ENCODE data around the gene SLC29A3.

The SLC29A3 gene

GRCh38 chr10:71334221-71334791 lies 15.2 kb downstream of the SLC29A3 start:
- no peak for TF ChIP-seq FOXA1 (IDR thresholded peaks at IDR 0.05)
- TF ChIP-seq, protein P1, sequence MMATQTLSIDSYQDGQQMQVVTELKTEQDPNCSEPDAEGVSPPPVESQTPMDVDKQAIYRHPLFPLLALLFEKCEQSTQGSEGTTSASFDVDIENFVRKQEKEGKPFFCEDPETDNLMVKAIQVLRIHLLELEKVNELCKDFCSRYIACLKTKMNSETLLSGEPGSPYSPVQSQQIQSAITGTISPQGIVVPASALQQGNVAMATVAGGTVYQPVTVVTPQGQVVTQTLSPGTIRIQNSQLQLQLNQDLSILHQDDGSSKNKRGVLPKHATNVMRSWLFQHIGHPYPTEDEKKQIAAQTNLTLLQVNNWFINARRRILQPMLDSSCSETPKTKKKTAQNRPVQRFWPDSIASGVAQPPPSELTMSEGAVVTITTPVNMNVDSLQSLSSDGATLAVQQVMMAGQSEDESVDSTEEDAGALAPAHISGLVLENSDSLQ (IDR thresholded peaks at IDR 0.05): no peak
- POLR2A ChIA-PET: no interaction called here
- no peak for DNase-seq (ENCODE audit: extremely low spot score)

DNA sequence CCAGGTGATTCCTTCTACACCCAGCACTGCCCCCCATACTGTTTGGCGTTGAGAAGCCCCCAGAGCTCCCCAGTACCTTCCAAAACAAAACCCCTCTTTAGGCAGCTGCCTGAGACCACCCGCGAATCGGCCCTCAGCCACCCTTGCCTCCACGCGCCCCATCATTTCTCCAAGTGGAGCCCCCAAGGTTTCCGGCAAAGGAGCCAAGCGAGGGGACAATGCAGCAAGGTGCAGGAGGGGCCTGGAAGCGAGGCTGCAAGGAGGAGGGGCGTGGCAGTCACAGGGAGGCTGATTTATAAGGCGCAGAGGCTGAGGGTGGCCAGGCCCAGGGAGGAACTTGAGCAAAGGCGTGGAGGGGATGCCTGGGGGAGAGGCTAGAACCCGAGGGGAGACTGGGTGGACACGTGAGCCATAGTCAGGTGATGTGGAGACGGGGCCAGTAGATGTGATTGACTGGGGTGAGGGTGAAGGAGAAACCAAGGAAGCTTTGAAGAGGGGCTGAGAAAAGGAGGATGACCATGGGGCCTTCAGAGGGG lies 16.2 kb downstream of the SLC29A3 start:
- POLR2A ChIA-PET: no interaction called here
- CTCF ChIA-PET: no interaction called here
- no peak for TF ChIP-seq SP1 (IDR thresholded peaks at IDR 0.05)
- no peak for DNase-seq (ENCODE audit: extremely low spot score)

More at GRCh38 chr10:71334221-71334791, 15.2 kb downstream of the SLC29A3 start:
- CTCF ChIA-PET: no interaction called here

- CTCF ChIA-PET: interaction anchor here (0.6 kb wide), 1 partner anchor 27 kb away, joined by 3 read pairs; no protein-coding TSS in a partner anchor
Observed at GRCh38 chr10:71336632-71337031, 17.6 kb downstream of the SLC29A3 start.

DNA sequence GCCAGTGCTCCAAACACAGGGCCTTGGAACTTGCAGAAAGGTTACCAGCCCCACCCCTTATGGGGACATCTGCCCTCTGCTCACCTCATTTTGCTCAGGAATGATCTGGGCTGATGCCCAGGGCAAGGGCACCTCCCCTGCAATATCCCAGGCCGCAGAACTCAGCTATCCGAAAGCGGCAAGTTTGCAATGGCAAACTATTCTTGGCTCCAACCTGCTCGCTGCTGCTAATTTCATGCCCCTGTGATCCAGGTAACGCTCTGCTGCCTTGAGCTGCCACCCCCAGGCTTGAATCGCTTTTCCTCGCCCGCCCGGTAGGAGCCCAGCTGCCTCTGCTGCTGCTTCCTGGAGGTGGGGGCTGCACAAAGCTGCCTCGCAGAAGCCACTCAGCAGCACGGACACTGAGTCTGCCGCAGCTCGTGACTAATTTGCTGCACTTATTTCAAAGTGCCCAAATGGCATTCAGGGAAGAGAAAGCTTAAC lies 18.2 kb downstream of the SLC29A3 start:
- ChIA-PET POLR2A (no interaction called here), CTCF (interaction anchor here (0.6 kb wide), 1 partner anchor 27 kb away, joined by 3 read pairs; no protein-coding TSS in a partner anchor)
- DNase-seq (ENCODE audit: extremely low spot score): no peak
- TF ChIP-seq FOXA1 (IDR thresholded peaks at IDR 0.05): no peak
- no peak for TF ChIP-seq SUZ12 (IDR thresholded peaks at IDR 0.05)
- TF ChIP-seq FOXK2 (IDR thresholded peaks at IDR 0.05): no peak
- TF ChIP-seq, protein P1 (IDR thresholded peaks at IDR 0.05): no peak
- TF ChIP-seq TARDBP (IDR thresholded peaks at IDR 0.05): no peak

More at GRCh38 chr10:71336632-71337031, 17.6 kb downstream of the SLC29A3 start:
- POLR2A ChIA-PET: no interaction called here
- DNase-seq (ENCODE audit: extremely low spot score): no peak
- no peak for TF ChIP-seq CTBP1 (IDR thresholded peaks at IDR 0.05; ENCODE audit: borderline replicate concordance)
- no peak for TF ChIP-seq BHLHE40 (IDR thresholded peaks at IDR 0.05; ENCODE audit: borderline replicate concordance)
- TF ChIP-seq FOXM1 (IDR thresholded peaks at IDR 0.05; ENCODE audit: borderline replicate concordance): no peak
- TF ChIP-seq HDGF (IDR thresholded peaks at IDR 0.05; ENCODE audit: borderline replicate concordance): no peak
- TF ChIP-seq ARNT (IDR thresholded peaks at IDR 0.05): no peak
- no peak for TF ChIP-seq SP1 (IDR thresholded peaks at IDR 0.05)
- TF ChIP-seq SUZ12 (IDR thresholded peaks at IDR 0.05): no peak
- no peak for TF ChIP-seq L3MBTL2 (conservative IDR thresholded peaks at IDR 0.05)
- no peak for TF ChIP-seq FOXA1 (IDR thresholded peaks at IDR 0.05)
- no peak for TF ChIP-seq ELF4 (IDR thresholded peaks at IDR 0.05)
- TF ChIP-seq, protein P1 (IDR thresholded peaks at IDR 0.05): no peak
- TF ChIP-seq ZNF384 (IDR thresholded peaks at IDR 0.05): no peak
- TF ChIP-seq FOXK2 (IDR thresholded peaks at IDR 0.05): no peak

- ChIA-PET CTCF (interaction anchor here (0.5 kb wide), 1 partner anchor 354 kb away, joined by 4 read pairs; no protein-coding TSS in a partner anchor), POLR2A (no interaction called here)
Observed at GRCh38 chr10:71338728-71339495, 19.9 kb downstream of the SLC29A3 start.

DNA sequence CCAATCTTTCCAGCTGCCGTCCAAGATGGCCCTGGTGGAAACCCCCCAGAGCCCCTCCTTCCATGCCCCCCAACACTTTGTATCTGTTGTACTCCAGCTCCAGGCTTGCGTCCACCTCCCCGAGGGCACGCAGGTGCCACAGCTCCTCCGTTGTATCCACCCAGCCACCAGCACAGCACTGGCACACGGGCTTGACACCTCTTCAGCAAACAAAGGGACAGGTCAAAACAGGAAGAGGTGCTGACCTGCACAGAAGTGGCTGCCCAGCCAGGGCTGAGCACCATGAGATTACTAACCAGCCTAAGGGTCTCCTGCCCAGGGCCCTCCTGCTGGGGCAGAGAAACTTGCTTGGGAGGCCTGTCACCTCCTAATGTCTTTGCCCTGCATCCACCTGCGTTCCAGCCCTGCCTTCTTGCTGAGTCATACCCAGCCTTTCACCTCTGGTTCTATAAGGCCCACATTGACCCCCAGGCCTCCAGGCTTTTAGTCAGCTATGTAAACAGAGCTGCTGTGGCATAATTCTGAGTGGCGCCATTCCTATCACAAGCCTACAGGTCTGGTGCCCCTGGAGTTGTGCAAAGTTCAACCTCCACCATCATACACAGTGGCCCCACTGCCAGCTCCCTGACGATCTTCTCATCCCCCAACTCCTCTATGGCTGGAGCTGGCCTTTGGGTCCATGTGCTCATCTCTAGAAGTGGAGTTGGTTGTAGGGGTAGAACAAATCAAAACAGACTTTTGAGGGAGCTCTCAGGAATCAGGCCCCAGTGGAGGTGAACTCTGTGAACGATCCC lies 20.9 kb downstream of the SLC29A3 start:
- ChIA-PET POLR2A (no interaction called here), CTCF (no interaction called here)
- no peak for TF ChIP-seq TARDBP (IDR thresholded peaks at IDR 0.05)
- TF ChIP-seq ARNT (IDR thresholded peaks at IDR 0.05): no peak
- TF ChIP-seq ELF4 (IDR thresholded peaks at IDR 0.05): no peak
- no peak for TF ChIP-seq FOXM1 (IDR thresholded peaks at IDR 0.05; ENCODE audit: borderline replicate concordance)
- no peak for TF ChIP-seq FOXK2 (IDR thresholded peaks at IDR 0.05)
- TF ChIP-seq L3MBTL2 (conservative IDR thresholded peaks at IDR 0.05): no peak
- TF ChIP-seq BHLHE40 (IDR thresholded peaks at IDR 0.05; ENCODE audit: borderline replicate concordance): no peak
- TF ChIP-seq LEF1 (IDR thresholded peaks at IDR 0.05; ENCODE audit: borderline replicate concordance): no peak
- TF ChIP-seq ZNF384 (IDR thresholded peaks at IDR 0.05): no peak
- no peak for TF ChIP-seq FOXA1 (IDR thresholded peaks at IDR 0.05)
- TF ChIP-seq NFRKB (IDR thresholded peaks at IDR 0.05): no peak
- TF ChIP-seq CTBP1 (IDR thresholded peaks at IDR 0.05; ENCODE audit: borderline replicate concordance): no peak
- TF ChIP-seq SUZ12 (IDR thresholded peaks at IDR 0.05): no peak
- no peak for TF ChIP-seq HDGF (IDR thresholded peaks at IDR 0.05; ENCODE audit: borderline replicate concordance)
- no peak for TF ChIP-seq SP1 (IDR thresholded peaks at IDR 0.05)
- TF ChIP-seq, protein P1 (IDR thresholded peaks at IDR 0.05): no peak
- no peak for DNase-seq (ENCODE audit: extremely low spot score)

More at GRCh38 chr10:71338728-71339495, 19.9 kb downstream of the SLC29A3 start:
- no peak for DNase-seq (ENCODE audit: extremely low spot score)
- no peak for TF ChIP-seq ELF4 (IDR thresholded peaks at IDR 0.05)
- TF ChIP-seq L3MBTL2 (conservative IDR thresholded peaks at IDR 0.05): no peak
- TF ChIP-seq ARNT (IDR thresholded peaks at IDR 0.05): no peak
- no peak for TF ChIP-seq TARDBP (IDR thresholded peaks at IDR 0.05)
- TF ChIP-seq NFRKB (IDR thresholded peaks at IDR 0.05): no peak
- no peak for TF ChIP-seq HDGF (IDR thresholded peaks at IDR 0.05; ENCODE audit: borderline replicate concordance)
- no peak for TF ChIP-seq CTBP1 (IDR thresholded peaks at IDR 0.05; ENCODE audit: borderline replicate concordance)

Measured in HEK293T (cell line).